GM23338 (cell line): ENCODE measurements around the gene EYS. TPM values are rescaled to one million over a fixed set of nuclear protein-coding genes. Genes with fewer than 3 reads are reported as not detected.

Source experiments
- ATAC-seq: fragments of 200-7000 bp; cut with Tn5 transposase; 3 replicates; pipeline ENCODE4 v1.9.1; 2020
- DNase-seq: peaks from one replicate; pipeline ENCODE4 v3.0.0-alpha.2; 2015; ENCODE audit warnings: low spot score
- H2AFZ ChIP-seq: fragments of 200-600 bp; sonication (generic); 2 replicates; pipeline ENCODE4 v1.8.0; 2016; ENCODE audit warnings: antibody characterized with exemption, mild to moderate bottlenecking, moderate library complexity
- H3F3A ChIP-seq: fragments of 200-600 bp; sonication (generic); replicated peaks from 2 replicates; pipeline ENCODE4 v1.8.0; 2017; ENCODE audit warnings: antibody characterized with exemption, mixed run types, low read depth
- H3K27ac ChIP-seq: fragments of 200-600 bp; sonication (generic); 2 replicates; pipeline ENCODE4 v1.6.1; 2016; ENCODE audit warnings: low read depth
- H3K27me3 ChIP-seq: fragments of 200-600 bp; sonication (generic); 2 replicates; pipeline ENCODE4 v1.8.0; 2016; ENCODE audit warnings: mild to moderate bottlenecking, mixed run types, moderate library complexity; ENCODE audit not compliant: insufficient read depth
- H3K36me3 ChIP-seq: fragments of 200-600 bp; sonication (generic); 2 replicates; pipeline ENCODE4 v1.8.0; 2016; ENCODE audit warnings: mild to moderate bottlenecking; ENCODE audit not compliant: insufficient read depth
- H3K4me1 ChIP-seq: fragments of 200-600 bp; sonication (generic); 2 replicates; pipeline ENCODE4 v1.8.0; 2016; ENCODE audit warnings: mild to moderate bottlenecking, moderate library complexity; ENCODE audit not compliant: insufficient read depth
- H3K4me2 ChIP-seq: fragments of 200-600 bp; sonication (generic); 2 replicates; pipeline ENCODE4 v1.7.1; 2017; ENCODE audit warnings: mixed run types
- H3K4me3 ChIP-seq: fragments of 200-600 bp; sonication (generic); 2 replicates; pipeline ENCODE4 v1.6.1; 2016; ENCODE audit warnings: mixed run types
- H3K79me2 ChIP-seq: fragments of 200-600 bp; sonication (generic); replicated peaks from 2 replicates; pipeline ENCODE4 v1.8.0; 2017; ENCODE audit warnings: mild to moderate bottlenecking; ENCODE audit not compliant: insufficient read depth
- H3K9me2 ChIP-seq: fragments of 200-600 bp; sonication (generic); 2 replicates; pipeline ENCODE4 v1.8.0; 2017; ENCODE audit not compliant: insufficient read depth
- H4K20me1 ChIP-seq: fragments of 200-600 bp; sonication (generic); replicated peaks from 2 replicates; pipeline ENCODE4 v1.8.0; 2017; ENCODE audit warnings: mild to moderate bottlenecking; ENCODE audit not compliant: insufficient read depth
- H3K27ac Mint-ChIP-seq: 2 replicates; pipeline ENCODE4 v1.8.0; 2020; ENCODE audit warnings: inconsistent platforms, mild to moderate bottlenecking, moderate library complexity, mixed read lengths
- H3K27me3 Mint-ChIP-seq: 3 replicates; pipeline ENCODE4 v1.8.0; 2022; ENCODE audit warnings: low read depth, mild to moderate bottlenecking, moderate library complexity, mixed read lengths, inconsistent platforms; ENCODE audit not compliant: insufficient read depth, poor library complexity
- H3K36me3 Mint-ChIP-seq: 3 replicates; pipeline ENCODE4 v1.8.0; 2021; ENCODE audit warnings: low read depth, mild to moderate bottlenecking, inconsistent platforms, moderate library complexity, mixed read lengths
- H3K4me1 Mint-ChIP-seq: 3 replicates; pipeline ENCODE4 v1.8.0; 2020; ENCODE audit warnings: mild to moderate bottlenecking, inconsistent platforms, mixed read lengths
- H3K4me3 Mint-ChIP-seq: 3 replicates; pipeline ENCODE4 v1.8.0; 2021; ENCODE audit warnings: moderate library complexity, mild to moderate bottlenecking, inconsistent platforms, mixed read lengths
- H3K9me3 Mint-ChIP-seq: 3 replicates; pipeline ENCODE4 v1.8.0; 2020; ENCODE audit warnings: moderate library complexity, mild to moderate bottlenecking, inconsistent platforms, mixed read lengths
- EZH2 ChIP-seq: fragments of 200-600 bp; sonication (generic); IDR thresholded peaks from one replicate; pipeline ENCODE4 v1.8.0; 2017; ENCODE audit warnings: antibody characterized with exemption, mild to moderate bottlenecking, low read depth; ENCODE audit not compliant: unreplicated experiment
- EZH2phosphoT487 ChIP-seq: fragments of 200-600 bp; sonication (generic); IDR thresholded peaks from one replicate; pipeline ENCODE4 v1.8.1; 2018; ENCODE audit warnings: antibody characterized with exemption; ENCODE audit not compliant: unreplicated experiment
- JUNB ChIP-seq: IDR thresholded peaks from one replicate; pipeline ENCODE4 v1.6.1; 2016; ENCODE audit warnings: antibody characterized with exemption; ENCODE audit not compliant: unreplicated experiment
- NANOG ChIP-seq: IDR thresholded peaks from 2 replicates; pipeline ENCODE4 v1.6.1; 2016; ENCODE audit warnings: antibody characterized with exemption, borderline replicate concordance
- ZNF114 ChIP-seq: fragments of 250-450 bp; sonication (Bioruptor Pico); IDR thresholded peaks from 2 replicates; pipeline ENCODE4 v1.5.0; 2020; ENCODE audit warnings: mild to moderate bottlenecking, moderate library complexity
- ZNF331 ChIP-seq: fragments of 250-450 bp; sonication (Bioruptor Pico); IDR thresholded peaks from 2 replicates; pipeline ENCODE4 v1.5.0; 2020; ENCODE audit warnings: low read depth, mild to moderate bottlenecking, moderate library complexity
- ZNF462 ChIP-seq: fragments of 250-450 bp; sonication (Bioruptor Pico); IDR thresholded peaks from 2 replicates; pipeline ENCODE4 v1.5.0; 2020; ENCODE audit warnings: mild to moderate bottlenecking, moderate library complexity
- polyA plus RNA-seq: library from polyadenylated mRNA; unstranded; fragments of >200 nt; fragmentation: Nextera tagmentation; extraction: Ambion mirVana; gene quantifications from 2 replicates; pipeline ENCODE4 v1.2.1, GENCODE V29; 2016
- total RNA-seq: library from RNA; depleted of rRNA; stranded (reverse); fragments of >200 nt; shearing (Covaris generic); gene quantifications from 2 replicates; pipeline ENCODE4 v1.2.3, GENCODE V29; 2014
- TF ChIP-seq, protein P1 (sequence below): IDR thresholded peaks from one replicate; pipeline ENCODE4 v1.6.1; 2018; ENCODE audit warnings: antibody characterized with exemption; ENCODE audit not compliant: unreplicated experiment

Gene EYS
- total and polyA plus RNA-seq, 2 experiments from 2014 or later = 0.38 to 0.52 TPM

GRCh38 chr6:64860203-64860602 is 846.8 kb downstream of the EYS start:
- H3K4me1 ChIP-seq = no peaks in the 10 kb centered on the region
- no peaks in the 10 kb centered on the region for H3K36me3 ChIP-seq
- Mint-ChIP-seq H3K4me3 (no peak overlapping the region), H3K4me1 (no peaks in the 10 kb centered on the region), H3K36me3 (peaks cover 4% of the 10 kb centered on the region), H3K27ac (no peak overlapping the region), H3K27me3 (no peaks in the 10 kb centered on the region), H3K9me3 (peaks cover 12% of the 10 kb centered on the region)
- H3K9me2 ChIP-seq = no peaks in the 10 kb centered on the region
- no peak for TF ChIP-seq EZH2phosphoT487
- TF ChIP-seq, protein P1, sequence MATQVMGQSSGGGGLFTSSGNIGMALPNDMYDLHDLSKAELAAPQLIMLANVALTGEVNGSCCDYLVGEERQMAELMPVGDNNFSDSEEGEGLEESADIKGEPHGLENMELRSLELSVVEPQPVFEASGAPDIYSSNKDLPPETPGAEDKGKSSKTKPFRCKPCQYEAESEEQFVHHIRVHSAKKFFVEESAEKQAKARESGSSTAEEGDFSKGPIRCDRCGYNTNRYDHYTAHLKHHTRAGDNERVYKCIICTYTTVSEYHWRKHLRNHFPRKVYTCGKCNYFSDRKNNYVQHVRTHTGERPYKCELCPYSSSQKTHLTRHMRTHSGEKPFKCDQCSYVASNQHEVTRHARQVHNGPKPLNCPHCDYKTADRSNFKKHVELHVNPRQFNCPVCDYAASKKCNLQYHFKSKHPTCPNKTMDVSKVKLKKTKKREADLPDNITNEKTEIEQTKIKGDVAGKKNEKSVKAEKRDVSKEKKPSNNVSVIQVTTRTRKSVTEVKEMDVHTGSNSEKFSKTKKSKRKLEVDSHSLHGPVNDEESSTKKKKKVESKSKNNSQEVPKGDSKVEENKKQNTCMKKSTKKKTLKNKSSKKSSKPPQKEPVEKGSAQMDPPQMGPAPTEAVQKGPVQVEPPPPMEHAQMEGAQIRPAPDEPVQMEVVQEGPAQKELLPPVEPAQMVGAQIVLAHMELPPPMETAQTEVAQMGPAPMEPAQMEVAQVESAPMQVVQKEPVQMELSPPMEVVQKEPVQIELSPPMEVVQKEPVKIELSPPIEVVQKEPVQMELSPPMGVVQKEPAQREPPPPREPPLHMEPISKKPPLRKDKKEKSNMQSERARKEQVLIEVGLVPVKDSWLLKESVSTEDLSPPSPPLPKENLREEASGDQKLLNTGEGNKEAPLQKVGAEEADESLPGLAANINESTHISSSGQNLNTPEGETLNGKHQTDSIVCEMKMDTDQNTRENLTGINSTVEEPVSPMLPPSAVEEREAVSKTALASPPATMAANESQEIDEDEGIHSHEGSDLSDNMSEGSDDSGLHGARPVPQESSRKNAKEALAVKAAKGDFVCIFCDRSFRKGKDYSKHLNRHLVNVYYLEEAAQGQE = no peak
- no peak for TF ChIP-seq ZNF331
- no peak for TF ChIP-seq ZNF114 (CRISPR knock-in tag)
- TF ChIP-seq JUNB = no peak
- TF ChIP-seq NANOG = no peak
- no peak for TF ChIP-seq ZNF462
- TF ChIP-seq EZH2 = no peak
- no peak for DNase-seq
- H2AFZ ChIP-seq = no peak overlapping the region
- no peak overlapping the region for H3K4me3 ChIP-seq
- H3K27ac ChIP-seq = no peak overlapping the region
- H3F3A ChIP-seq = no peaks in the 10 kb centered on the region
- no peaks in the 10 kb centered on the region for H3K27me3 ChIP-seq
- no peaks in the 10 kb centered on the region for H3K79me2 ChIP-seq
- ATAC-seq = no peak
- H3K4me2 ChIP-seq = no peak overlapping the region
- no peaks in the 10 kb centered on the region for H4K20me1 ChIP-seq
